ENCODE measurements around the gene NEMP2.

Gene NEMP2, protein sequence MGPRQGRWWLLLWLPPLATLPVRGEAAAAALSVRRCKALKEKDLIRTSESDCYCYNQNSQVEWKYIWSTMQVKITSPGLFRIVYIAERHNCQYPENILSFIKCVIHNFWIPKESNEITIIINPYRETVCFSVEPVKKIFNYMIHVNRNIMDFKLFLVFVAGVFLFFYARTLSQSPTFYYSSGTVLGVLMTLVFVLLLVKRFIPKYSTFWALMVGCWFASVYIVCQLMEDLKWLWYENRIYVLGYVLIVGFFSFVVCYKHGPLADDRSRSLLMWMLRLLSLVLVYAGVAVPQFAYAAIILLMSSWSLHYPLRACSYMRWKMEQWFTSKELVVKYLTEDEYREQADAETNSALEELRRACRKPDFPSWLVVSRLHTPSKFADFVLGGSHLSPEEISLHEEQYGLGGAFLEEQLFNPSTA

DNA sequence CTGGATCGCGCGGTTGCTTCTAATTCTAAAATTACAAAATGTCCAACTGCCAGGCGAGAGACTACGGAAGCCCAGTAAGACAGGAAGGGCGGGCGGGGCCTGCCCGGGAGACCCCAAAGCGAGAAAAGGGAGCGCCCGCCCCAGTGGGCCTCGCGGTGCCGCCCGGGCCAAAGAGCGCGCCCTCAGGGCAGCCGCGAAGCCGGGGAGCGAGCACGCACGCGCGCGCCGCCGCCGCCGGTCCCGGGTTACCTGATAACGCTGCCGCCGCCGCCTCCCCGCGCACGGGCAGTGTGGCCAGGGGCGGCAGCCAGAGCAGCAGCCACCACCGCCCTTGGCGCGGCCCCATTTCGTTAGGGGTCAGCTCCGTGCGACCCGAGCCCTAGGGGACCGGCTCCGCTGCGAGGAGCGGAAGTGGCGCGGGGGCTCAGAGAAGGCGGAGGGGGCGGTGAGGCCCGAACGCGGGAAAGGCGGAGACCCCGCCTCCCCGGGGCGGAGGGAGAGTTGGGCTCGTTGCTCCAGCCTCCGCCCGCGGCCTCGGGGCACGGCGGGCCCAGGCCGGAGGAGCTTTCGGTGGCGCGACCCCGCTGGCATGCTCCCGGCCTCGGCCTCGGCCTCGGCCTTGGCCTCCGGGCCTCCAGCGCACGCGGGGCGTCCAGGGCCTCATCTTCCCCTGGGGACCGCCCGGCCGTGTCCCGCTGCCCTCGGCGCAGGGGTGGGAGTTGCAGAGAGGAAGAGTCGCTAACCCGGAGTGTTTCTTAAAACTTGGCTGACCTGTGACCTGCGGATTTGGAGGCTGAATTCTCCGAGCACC lies at the start of gene NEMP2:
Gene NEMP2, minus strand, starts transcription at position 413 of the 811 bp plus-strand sequence. Its CDS starts 67 bp downstream, at position 346.
- peak; percentile 67; the same call in 1 of the 2 replicates for TF ChIP-seq ZFP3 (CRISPR knock-in tag; IDR thresholded peaks at IDR 0.05)
- 0 out of 2 replicates have a peak, but pooled peaks have one; percentile 5 for TF ChIP-seq ZC3H10 (CRISPR knock-in tag; IDR thresholded peaks at IDR 0.05)
- no peak for TF ChIP-seq BACH2 (CRISPR knock-in tag; IDR thresholded peaks at IDR 0.05; ENCODE audit: borderline replicate concordance)
- TF ChIP-seq, protein P1, sequence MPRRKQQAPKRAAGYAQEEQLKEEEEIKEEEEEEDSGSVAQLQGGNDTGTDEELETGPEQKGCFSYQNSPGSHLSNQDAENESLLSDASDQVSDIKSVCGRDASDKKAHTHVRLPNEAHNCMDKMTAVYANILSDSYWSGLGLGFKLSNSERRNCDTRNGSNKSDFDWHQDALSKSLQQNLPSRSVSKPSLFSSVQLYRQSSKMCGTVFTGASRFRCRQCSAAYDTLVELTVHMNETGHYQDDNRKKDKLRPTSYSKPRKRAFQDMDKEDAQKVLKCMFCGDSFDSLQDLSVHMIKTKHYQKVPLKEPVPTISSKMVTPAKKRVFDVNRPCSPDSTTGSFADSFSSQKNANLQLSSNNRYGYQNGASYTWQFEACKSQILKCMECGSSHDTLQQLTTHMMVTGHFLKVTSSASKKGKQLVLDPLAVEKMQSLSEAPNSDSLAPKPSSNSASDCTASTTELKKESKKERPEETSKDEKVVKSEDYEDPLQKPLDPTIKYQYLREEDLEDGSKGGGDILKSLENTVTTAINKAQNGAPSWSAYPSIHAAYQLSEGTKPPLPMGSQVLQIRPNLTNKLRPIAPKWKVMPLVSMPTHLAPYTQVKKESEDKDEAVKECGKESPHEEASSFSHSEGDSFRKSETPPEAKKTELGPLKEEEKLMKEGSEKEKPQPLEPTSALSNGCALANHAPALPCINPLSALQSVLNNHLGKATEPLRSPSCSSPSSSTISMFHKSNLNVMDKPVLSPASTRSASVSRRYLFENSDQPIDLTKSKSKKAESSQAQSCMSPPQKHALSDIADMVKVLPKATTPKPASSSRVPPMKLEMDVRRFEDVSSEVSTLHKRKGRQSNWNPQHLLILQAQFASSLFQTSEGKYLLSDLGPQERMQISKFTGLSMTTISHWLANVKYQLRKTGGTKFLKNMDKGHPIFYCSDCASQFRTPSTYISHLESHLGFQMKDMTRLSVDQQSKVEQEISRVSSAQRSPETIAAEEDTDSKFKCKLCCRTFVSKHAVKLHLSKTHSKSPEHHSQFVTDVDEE (CRISPR knock-in tag; IDR thresholded peaks at IDR 0.05) = 0 out of 2 replicates have a peak, but pooled peaks have one; percentile 24
- peak; percentile 91 for ATAC-seq

DNA sequence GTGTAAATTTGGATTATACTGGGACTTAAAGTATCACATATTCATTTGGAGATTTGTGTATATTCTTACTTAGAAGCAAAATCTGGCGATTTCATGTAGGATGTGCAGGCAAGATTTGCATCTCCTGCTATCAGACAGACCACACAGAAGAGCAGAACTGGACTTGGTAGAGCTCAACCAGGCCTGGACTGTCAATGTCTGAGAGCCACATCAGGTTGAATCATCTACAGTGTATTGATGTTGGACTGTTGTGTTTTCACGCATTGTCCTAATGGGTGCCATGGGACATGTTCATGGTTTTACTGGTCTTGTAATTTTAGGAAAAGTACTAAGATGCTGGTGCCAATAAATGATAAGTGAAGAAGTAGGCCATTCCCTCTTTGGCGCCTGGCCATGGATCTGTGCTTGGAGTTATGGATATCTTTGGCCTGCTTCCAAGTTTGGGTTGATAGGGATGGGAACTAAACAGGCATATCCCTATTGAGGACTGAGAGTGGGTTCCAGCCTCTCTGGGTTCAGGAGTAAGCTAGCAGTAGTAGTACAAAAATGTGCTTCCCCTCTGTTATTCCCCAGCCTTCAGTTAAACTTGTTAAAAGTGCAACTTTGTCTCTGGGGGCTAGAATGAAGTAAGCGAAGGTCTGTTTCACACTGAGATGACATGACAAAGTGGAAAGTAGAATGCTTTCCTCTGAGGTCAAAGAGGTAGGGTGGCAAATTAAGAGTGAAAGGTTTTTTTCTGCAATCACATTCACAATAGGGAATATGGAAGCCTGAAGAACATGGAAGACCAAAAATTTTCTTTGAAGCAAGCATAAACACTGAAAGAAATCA lies 49.2 kb upstream of the NEMP2 start:
- ATAC-seq = no peak
- TF ChIP-seq TOX (CRISPR knock-in tag; IDR thresholded peaks at IDR 0.05; ENCODE audit: borderline replicate concordance) (no peak), ZNF8 (CRISPR knock-in tag; IDR thresholded peaks at IDR 0.05) (no peak), RARB (CRISPR knock-in tag; IDR thresholded peaks at IDR 0.05) (no peak), PPARA (CRISPR knock-in tag; IDR thresholded peaks at IDR 0.05; ENCODE audit: borderline replicate concordance) (no peak), CSDC2 (CRISPR knock-in tag; IDR thresholded peaks at IDR 0.05) (no peak), ZFP30 (CRISPR knock-in tag; IDR thresholded peaks at IDR 0.05) (no peak), ZNF70 (CRISPR knock-in tag; IDR thresholded peaks at IDR 0.05) (no peak), ZNF565 (CRISPR knock-in tag; conservative IDR thresholded peaks at IDR 0.05; ENCODE audit: low read depth) (no peak), ESRRG (CRISPR knock-in tag; IDR thresholded peaks at IDR 0.05) (no peak), ISL1 (CRISPR knock-in tag; IDR thresholded peaks at IDR 0.05) (no peak), BACH2 (CRISPR knock-in tag; IDR thresholded peaks at IDR 0.05; ENCODE audit: borderline replicate concordance) (no peak), SNAI2 (CRISPR knock-in tag; IDR thresholded peaks at IDR 0.05) (no peak), ARNTL (CRISPR knock-in tag; IDR thresholded peaks at IDR 0.05; ENCODE audit: borderline replicate concordance, low read depth) (no peak), OSR1 (CRISPR knock-in tag; IDR thresholded peaks at IDR 0.05) (no peak), ZC3H10 (CRISPR knock-in tag; IDR thresholded peaks at IDR 0.05) (no peak), GLIS3 (CRISPR knock-in tag; IDR thresholded peaks at IDR 0.05) (no peak)
- TF ChIP-seq, protein P2, sequence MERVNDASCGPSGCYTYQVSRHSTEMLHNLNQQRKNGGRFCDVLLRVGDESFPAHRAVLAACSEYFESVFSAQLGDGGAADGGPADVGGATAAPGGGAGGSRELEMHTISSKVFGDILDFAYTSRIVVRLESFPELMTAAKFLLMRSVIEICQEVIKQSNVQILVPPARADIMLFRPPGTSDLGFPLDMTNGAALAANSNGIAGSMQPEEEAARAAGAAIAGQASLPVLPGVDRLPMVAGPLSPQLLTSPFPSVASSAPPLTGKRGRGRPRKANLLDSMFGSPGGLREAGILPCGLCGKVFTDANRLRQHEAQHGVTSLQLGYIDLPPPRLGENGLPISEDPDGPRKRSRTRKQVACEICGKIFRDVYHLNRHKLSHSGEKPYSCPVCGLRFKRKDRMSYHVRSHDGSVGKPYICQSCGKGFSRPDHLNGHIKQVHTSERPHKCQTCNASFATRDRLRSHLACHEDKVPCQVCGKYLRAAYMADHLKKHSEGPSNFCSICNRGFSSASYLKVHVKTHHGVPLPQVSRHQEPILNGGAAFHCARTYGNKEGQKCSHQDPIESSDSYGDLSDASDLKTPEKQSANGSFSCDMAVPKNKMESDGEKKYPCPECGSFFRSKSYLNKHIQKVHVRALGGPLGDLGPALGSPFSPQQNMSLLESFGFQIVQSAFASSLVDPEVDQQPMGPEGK (CRISPR knock-in tag; IDR thresholded peaks at IDR 0.05; ENCODE audit: borderline replicate concordance) = no peak
- TF ChIP-seq, protein P3, sequence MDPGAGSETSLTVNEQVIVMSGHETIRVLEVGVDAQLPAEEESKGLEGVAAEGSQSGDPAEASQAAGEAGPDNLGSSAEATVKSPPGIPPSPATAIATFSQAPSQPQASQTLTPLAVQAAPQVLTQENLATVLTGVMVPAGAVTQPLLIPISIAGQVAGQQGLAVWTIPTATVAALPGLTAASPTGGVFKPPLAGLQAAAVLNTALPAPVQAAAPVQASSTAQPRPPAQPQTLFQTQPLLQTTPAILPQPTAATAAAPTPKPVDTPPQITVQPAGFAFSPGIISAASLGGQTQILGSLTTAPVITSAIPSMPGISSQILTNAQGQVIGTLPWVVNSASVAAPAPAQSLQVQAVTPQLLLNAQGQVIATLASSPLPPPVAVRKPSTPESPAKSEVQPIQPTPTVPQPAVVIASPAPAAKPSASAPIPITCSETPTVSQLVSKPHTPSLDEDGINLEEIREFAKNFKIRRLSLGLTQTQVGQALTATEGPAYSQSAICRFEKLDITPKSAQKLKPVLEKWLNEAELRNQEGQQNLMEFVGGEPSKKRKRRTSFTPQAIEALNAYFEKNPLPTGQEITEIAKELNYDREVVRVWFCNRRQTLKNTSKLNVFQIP (CRISPR knock-in tag; IDR thresholded peaks at IDR 0.05; ENCODE audit: borderline replicate concordance, low read depth) = no peak
- TF ChIP-seq, protein P1 (CRISPR knock-in tag; IDR thresholded peaks at IDR 0.05) = no peak
- TF ChIP-seq, protein P4, sequence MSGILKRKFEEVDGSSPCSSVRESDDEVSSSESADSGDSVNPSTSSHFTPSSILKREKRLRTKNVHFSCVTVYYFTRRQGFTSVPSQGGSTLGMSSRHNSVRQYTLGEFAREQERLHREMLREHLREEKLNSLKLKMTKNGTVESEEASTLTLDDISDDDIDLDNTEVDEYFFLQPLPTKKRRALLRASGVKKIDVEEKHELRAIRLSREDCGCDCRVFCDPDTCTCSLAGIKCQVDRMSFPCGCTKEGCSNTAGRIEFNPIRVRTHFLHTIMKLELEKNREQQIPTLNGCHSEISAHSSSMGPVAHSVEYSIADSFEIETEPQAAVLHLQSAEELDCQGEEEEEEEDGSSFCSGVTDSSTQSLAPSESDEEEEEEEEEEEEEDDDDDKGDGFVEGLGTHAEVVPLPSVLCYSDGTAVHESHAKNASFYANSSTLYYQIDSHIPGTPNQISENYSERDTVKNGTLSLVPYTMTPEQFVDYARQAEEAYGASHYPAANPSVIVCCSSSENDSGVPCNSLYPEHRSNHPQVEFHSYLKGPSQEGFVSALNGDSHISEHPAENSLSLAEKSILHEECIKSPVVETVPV (CRISPR knock-in tag; IDR thresholded peaks at IDR 0.05) = no peak
